ENCODE measurements around the gene PSMG3.

PSMG3 gene

DNA sequence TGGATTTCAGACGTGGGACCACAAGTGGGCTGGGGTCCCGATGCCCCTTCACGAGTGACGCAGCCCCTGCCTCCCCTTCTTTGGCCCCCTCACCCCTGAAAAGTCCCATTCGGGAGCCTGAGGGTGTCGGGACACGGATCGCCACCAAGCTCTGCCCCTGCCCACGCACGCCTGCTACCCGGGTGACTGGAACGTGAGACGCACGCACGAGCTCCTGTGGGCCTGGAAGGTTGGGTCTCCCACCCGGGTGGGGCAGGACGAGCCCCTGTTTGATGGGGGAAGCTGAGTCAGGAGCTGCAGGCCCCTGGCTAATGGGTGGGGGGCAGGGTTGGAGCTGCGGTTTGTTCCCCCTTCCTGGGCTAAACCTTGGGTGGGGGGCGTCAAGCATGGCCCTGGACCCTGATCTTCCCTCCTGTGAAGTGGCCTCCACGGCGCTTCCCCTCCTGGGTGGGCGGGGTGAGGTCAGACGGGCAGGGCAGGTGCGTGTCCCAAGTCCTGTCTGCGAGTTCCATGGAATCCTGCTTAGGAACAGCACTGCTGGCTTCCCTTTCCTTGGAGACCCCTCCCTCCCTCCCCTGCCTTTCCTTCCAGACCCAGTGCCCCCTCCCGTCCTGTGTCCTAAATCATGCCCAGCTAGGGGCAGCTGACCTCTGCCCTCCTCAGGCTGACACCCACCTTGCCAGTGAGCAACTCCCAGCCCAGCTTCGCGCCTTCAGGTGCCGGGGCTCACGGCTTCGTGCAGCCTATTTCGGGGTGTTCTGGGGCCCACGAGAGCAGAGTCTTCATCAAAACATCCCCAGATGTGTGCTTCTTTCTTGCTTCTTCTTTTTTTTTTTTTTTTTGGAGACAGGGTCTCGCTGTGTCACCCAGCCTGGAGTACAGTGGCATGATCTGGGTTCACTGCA lies 8.5 kb downstream of the PSMG3 start:
- H3K4me3 ChIP-seq (ENCODE audit: insufficient read length, low read depth): no peak overlapping the region
- DNase-seq (ENCODE audit: low read depth, low spot score): no peak
- H3K4me1 ChIP-seq (ENCODE audit: insufficient read depth, insufficient read length): peaks cover 27% of the 10 kb centered on the region
- no peaks in the 10 kb centered on the region for H3K9me3 ChIP-seq (ENCODE audit: insufficient read depth, low read length)
- TF ChIP-seq SUZ12 (IDR thresholded peaks at IDR 0.05; ENCODE audit: extremely low read depth, insufficient read depth, insufficient read length): no peak
- TF ChIP-seq ZNF274 (IDR thresholded peaks at IDR 0.05; ENCODE audit: low read depth, low read length): no peak
- no peak for TF ChIP-seq YY1 (IDR thresholded peaks at IDR 0.05; ENCODE audit: insufficient read depth, insufficient read length)
- H3K9ac ChIP-seq (ENCODE audit: insufficient read length, low read depth): no peak overlapping the region
- H3K27me3 ChIP-seq (ENCODE audit: insufficient read depth, insufficient read length): no peaks in the 10 kb centered on the region
- H3K36me3 ChIP-seq (ENCODE audit: insufficient read depth, insufficient read length, low read length): peaks cover 19% of the 10 kb centered on the region

DNA sequence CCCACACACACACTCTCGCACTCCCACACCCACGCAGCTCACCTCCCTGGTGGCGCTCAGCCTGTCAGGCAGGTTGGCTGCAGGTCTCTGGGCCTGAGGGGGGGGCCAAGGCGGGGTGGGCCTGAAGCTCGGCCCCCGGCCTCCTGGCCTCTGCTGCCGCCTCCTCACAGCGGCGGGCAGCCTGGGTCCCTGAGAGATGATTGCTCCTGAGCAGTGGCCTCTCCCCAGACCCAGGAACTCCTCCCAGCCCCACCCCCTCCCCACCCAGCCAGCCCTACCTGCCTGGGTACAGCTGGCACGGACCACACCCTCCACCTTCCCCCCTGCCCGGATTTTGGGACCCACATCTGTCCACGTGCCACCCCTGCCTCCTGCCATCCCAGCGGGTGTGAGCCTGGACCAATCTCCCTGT lies 9.2 kb downstream of the PSMG3 start:
- Histone ChIP-seq H3K9ac (ENCODE audit: insufficient read length, low read depth) (no peak overlapping the region), H3K9me3 (ENCODE audit: insufficient read depth, low read length) (no peaks in the 10 kb centered on the region), H3K36me3 (ENCODE audit: insufficient read depth, insufficient read length, low read length) (peaks cover 13% of the 10 kb centered on the region), H3K4me3 (ENCODE audit: insufficient read length, low read depth) (no peak overlapping the region), H3K27me3 (ENCODE audit: insufficient read depth, insufficient read length) (no peaks in the 10 kb centered on the region), H3K4me1 (ENCODE audit: insufficient read depth, insufficient read length) (peaks cover 33% of the 10 kb centered on the region)
- DNase-seq (ENCODE audit: low read depth, low spot score): no peak
- no peak for TF ChIP-seq YY1 (IDR thresholded peaks at IDR 0.05; ENCODE audit: insufficient read depth, insufficient read length)
- no peak for TF ChIP-seq SUZ12 (IDR thresholded peaks at IDR 0.05; ENCODE audit: extremely low read depth, insufficient read depth, insufficient read length)
- TF ChIP-seq ZNF274 (IDR thresholded peaks at IDR 0.05; ENCODE audit: low read depth, low read length): no peak

DNA sequence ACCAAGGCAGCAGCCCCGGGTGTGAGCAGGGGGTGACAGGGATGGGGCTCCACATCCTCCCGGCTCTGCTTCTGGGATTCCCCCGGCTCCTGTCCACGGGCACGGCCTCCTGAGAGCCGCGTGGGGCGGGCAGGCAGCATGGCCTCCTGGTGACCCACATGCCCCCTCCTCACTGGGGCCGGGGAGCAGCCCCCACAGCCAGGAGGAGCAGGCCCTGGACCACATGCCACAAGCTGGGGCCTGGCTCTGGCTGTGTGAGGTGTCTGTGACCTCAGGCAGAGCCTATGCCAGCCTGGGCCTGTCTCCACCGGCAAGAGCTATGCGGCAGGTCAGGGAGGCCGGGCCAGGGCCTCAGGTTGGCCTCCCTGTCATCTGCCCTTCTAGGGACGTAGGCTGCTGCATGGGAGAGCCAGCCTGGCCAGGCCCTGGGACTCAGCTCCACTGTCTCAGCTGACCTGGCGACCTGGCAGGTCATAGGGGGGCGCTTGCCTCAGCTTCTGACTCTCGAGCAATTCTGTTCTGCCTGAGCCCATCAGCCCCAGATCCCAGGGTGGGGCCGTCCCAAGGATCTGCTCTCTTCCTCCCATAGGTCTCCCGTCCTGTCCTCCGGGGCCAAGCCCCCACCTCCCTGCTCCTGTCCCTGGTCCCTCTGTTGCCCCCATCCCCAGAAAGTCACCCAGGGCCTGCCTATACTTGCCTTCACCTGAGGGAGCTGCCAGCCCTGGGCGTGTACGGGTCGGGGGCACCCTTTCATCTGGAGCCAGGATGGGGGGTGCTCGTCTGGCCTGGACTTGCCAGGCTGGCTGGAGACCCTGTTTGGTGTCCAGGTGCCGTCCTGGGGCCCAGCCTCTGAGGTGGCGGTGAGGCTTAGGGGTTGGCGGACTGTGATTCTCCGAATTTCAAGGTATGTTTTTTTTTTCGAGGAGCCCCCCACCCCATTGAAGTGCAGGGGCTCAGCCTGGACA lies 9.9 kb downstream of the PSMG3 start:
- Histone ChIP-seq H3K4me3 (ENCODE audit: insufficient read length, low read depth) (no peak overlapping the region), H3K36me3 (ENCODE audit: insufficient read depth, insufficient read length, low read length) (peaks cover 6% of the 10 kb centered on the region), H3K4me1 (ENCODE audit: insufficient read depth, insufficient read length) (peaks cover 40% of the 10 kb centered on the region), H3K9me3 (ENCODE audit: insufficient read depth, low read length) (no peaks in the 10 kb centered on the region), H3K9ac (ENCODE audit: insufficient read length, low read depth) (peak overlapping the region; percentile 50), H3K27me3 (ENCODE audit: insufficient read depth, insufficient read length) (no peaks in the 10 kb centered on the region)
- TF ChIP-seq ZNF274 (IDR thresholded peaks at IDR 0.05; ENCODE audit: low read depth, low read length) (no peak), YY1 (IDR thresholded peaks at IDR 0.05; ENCODE audit: insufficient read depth, insufficient read length) (no peak), SUZ12 (IDR thresholded peaks at IDR 0.05; ENCODE audit: extremely low read depth, insufficient read depth, insufficient read length) (no peak)
- DNase-seq (ENCODE audit: low read depth, low spot score): no peak

DNA sequence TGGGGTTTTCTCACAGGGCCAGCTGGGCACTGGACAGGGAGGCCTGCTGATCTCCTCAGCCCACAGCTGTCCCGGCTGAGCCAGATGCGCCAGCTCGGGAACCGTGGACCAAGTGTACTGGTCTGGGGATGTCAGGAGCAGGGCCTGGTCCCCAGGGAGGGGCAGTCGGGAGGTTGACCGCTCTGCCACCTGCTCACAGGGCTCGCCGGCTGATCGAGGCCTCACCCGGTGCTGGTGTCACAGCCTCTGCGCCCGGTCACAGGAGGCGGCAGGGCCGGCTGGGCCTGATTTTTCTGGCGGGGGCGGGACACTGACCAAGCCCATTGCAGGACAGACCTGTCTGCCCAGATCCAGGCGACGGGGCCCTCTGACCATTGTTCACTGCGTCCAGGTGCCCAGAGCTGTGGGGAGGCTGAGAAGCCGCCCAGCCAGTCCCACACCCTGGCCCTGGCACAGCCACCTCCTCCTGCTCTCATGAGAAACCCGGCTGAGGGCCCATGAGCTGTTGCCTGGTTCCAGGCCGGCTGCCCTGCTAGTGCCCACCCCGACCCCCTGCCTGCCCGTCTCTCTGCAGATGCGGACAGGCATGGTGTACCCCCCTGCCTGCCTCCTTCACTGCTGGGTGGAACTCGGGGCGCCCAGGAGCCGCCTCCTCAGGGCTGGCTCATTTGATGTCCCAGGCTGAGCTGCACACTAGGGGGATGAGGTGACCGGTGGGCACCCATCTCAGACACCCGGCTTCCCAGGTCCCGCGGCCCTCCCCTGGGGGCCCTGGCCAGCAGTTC lies 10.8 kb downstream of the PSMG3 start:
- Histone ChIP-seq H3K9ac (ENCODE audit: insufficient read length, low read depth) (peak overlapping the region; percentile 27), H3K4me3 (ENCODE audit: insufficient read length, low read depth) (no peak overlapping the region), H3K4me1 (ENCODE audit: insufficient read depth, insufficient read length) (peaks cover 47% of the 10 kb centered on the region), H3K36me3 (ENCODE audit: insufficient read depth, insufficient read length, low read length) (no peaks in the 10 kb centered on the region), H3K9me3 (ENCODE audit: insufficient read depth, low read length) (no peaks in the 10 kb centered on the region), H3K27me3 (ENCODE audit: insufficient read depth, insufficient read length) (no peaks in the 10 kb centered on the region)
- TF ChIP-seq SUZ12 (IDR thresholded peaks at IDR 0.05; ENCODE audit: extremely low read depth, insufficient read depth, insufficient read length): no peak
- TF ChIP-seq ZNF274 (IDR thresholded peaks at IDR 0.05; ENCODE audit: low read depth, low read length): no peak
- no peak for TF ChIP-seq YY1 (IDR thresholded peaks at IDR 0.05; ENCODE audit: insufficient read depth, insufficient read length)
- DNase-seq (ENCODE audit: low read depth, low spot score): no peak

DNA sequence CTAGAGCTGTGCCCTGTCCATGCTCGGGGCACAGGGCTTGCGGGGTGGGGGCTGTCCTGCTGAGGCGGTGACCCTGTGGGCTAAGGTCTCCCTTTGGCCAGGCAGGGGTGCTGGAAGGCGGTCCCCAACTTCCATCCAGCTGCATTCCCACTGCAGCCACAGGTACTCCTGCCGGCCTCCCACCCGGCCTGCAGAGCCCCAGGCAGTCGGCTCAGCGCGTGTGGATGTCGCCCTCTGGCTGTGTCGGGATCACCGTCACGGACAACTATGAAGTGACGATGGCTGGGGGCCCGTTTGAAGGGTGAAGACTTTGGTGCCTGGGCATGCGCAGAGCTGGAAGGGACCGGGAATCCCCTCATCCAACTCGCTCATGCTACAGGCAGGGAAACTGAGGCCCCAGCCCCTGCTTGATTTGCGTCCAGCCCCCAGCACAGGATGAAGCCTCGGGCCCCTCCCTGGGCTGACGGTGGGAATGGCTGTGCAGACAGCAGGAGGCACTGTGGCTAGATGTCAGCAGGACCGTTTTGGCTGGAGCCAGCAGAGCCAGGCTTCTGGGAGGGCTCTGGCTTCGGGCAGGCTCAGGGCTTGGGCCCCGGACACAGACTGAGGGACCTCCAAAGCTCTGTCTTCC lies 11.5 kb downstream of the PSMG3 start:
- no peaks in the 10 kb centered on the region for H3K27me3 ChIP-seq (ENCODE audit: insufficient read depth, insufficient read length)
- H3K4me3 ChIP-seq (ENCODE audit: insufficient read length, low read depth): no peak overlapping the region
- H3K4me1 ChIP-seq (ENCODE audit: insufficient read depth, insufficient read length): peaks cover 50% of the 10 kb centered on the region
- no peak for TF ChIP-seq SUZ12 (IDR thresholded peaks at IDR 0.05; ENCODE audit: extremely low read depth, insufficient read depth, insufficient read length)
- TF ChIP-seq YY1 (IDR thresholded peaks at IDR 0.05; ENCODE audit: insufficient read depth, insufficient read length): no peak
- TF ChIP-seq ZNF274 (IDR thresholded peaks at IDR 0.05; ENCODE audit: low read depth, low read length): no peak
- H3K9ac ChIP-seq (ENCODE audit: insufficient read length, low read depth): peak overlapping the region; percentile 57
- no peak for DNase-seq (ENCODE audit: low read depth, low spot score)
- H3K9me3 ChIP-seq (ENCODE audit: insufficient read depth, low read length): no peaks in the 10 kb centered on the region
- H3K36me3 ChIP-seq (ENCODE audit: insufficient read depth, insufficient read length, low read length): no peaks in the 10 kb centered on the region

DNA sequence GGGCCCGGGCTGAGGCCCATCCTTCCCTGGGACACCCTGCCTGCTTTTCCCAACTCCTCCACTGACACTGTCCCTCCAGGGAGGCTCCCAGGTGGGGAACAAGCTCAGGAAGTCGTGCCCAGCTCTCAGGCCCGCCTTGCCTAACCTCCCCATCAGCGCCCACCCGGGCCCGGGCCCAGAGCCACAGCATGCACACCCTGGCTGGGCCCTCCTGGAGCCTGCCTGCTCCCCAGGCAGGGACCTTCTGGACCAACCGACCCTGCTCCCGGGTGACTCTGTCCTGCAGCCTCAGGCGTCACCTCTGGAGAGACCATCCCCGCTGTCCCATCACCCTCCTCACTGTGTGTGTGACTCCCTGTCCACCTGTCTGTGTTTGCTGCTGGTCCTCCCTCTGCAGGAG lies 12.1 kb downstream of the PSMG3 start:
- TF ChIP-seq ZNF274 (IDR thresholded peaks at IDR 0.05; ENCODE audit: low read depth, low read length): no peak
- no peak for TF ChIP-seq SUZ12 (IDR thresholded peaks at IDR 0.05; ENCODE audit: extremely low read depth, insufficient read depth, insufficient read length)
- no peak for TF ChIP-seq YY1 (IDR thresholded peaks at IDR 0.05; ENCODE audit: insufficient read depth, insufficient read length)
- peaks cover 49% of the 10 kb centered on the region for H3K4me1 ChIP-seq (ENCODE audit: insufficient read depth, insufficient read length)
- DNase-seq (ENCODE audit: low read depth, low spot score): no peak
- H3K27me3 ChIP-seq (ENCODE audit: insufficient read depth, insufficient read length): no peaks in the 10 kb centered on the region
- H3K9ac ChIP-seq (ENCODE audit: insufficient read length, low read depth): peak overlapping the region; percentile 57
- no peaks in the 10 kb centered on the region for H3K36me3 ChIP-seq (ENCODE audit: insufficient read depth, insufficient read length, low read length)
- H3K4me3 ChIP-seq (ENCODE audit: insufficient read length, low read depth): no peak overlapping the region
- no peaks in the 10 kb centered on the region for H3K9me3 ChIP-seq (ENCODE audit: insufficient read depth, low read length)

All from NT2/D1 (cell line).